Fibroblast of lung (primary cell): Measurements from ENCODE around the gene PALLD. TPM values are rescaled to one million over a fixed set of nuclear protein-coding genes. Genes with fewer than 3 reads are reported as not detected.
"Not testable (repeated sequence)": the region's sequence is repeated elsewhere in the genome, so short reads cannot be mapped to it uniquely, and the experiment has no call there.

ENCODE experiments used
- DNase-seq, 2 donors: peaks; one replicate each; pipeline versions ENCODE4 v3.0.0 to v3.0.0-alpha.2; 2010; ENCODE audit warnings: low read depth in 2 of 2
- H2AFZ ChIP-seq: 2 replicates; pipeline ENCODE4 v1.5.1; 2012; ENCODE audit warnings: low read length, control low read depth, inconsistent platforms
- H3K27ac ChIP-seq: 2 replicates; pipeline ENCODE4 v1.5.1; 2011; ENCODE audit warnings: low read length, control low read depth; ENCODE audit not compliant: insufficient read depth
- H3K27me3 ChIP-seq: 2 replicates; pipeline ENCODE4 v1.5.1; 2011; ENCODE audit warnings: mild to moderate bottlenecking, low read length; ENCODE audit not compliant: control insufficient read depth, insufficient read depth
- H3K36me3 ChIP-seq: 2 replicates; pipeline ENCODE4 v1.5.1; 2011; ENCODE audit warnings: low read length; ENCODE audit not compliant: control insufficient read depth, insufficient read depth
- H3K4me1 ChIP-seq: 2 replicates; pipeline ENCODE4 v1.5.1; 2011; ENCODE audit warnings: low read length; ENCODE audit not compliant: control insufficient read depth, insufficient read depth; ENCODE audit errors: extremely low read depth
- H3K4me2 ChIP-seq: 2 replicates; pipeline ENCODE4 v1.5.1; 2011; ENCODE audit warnings: low read length, control low read depth; ENCODE audit not compliant: insufficient read depth; ENCODE audit errors: extremely low read depth
- H3K4me3 ChIP-seq, 4 experiments: fragments of 200-600 bp in 1 of 4; sonication (generic) in 1 of 4; replicated peaks in 1 of 4; 2 replicates each; pipeline ENCODE4 v1.5.1; 2011 to 2016; ENCODE audit warnings: low read length in 4 of 4, low read depth in 3 of 4, mild to moderate bottlenecking in 3 of 4, control low read depth in 2 of 4, inconsistent platforms in 1 of 4, mixed read lengths in 1 of 4; ENCODE audit not compliant: insufficient read depth in 1 of 4; ENCODE audit errors: control extremely low read depth in 1 of 4
- H3K79me2 ChIP-seq: 2 replicates; pipeline ENCODE4 v1.5.1; 2012; ENCODE audit warnings: mild to moderate bottlenecking, low read length, inconsistent platforms; ENCODE audit not compliant: control insufficient read depth, insufficient read depth
- H3K9ac ChIP-seq: 2 replicates; pipeline ENCODE4 v1.5.1; 2011; ENCODE audit warnings: mild to moderate bottlenecking, low read length, control low read depth; ENCODE audit not compliant: insufficient read depth
- H3K9me3 ChIP-seq: 2 replicates; pipeline ENCODE4 v1.5.1; 2012; ENCODE audit warnings: low read depth, low read length; ENCODE audit not compliant: control insufficient read depth, insufficient read depth
- H4K20me1 ChIP-seq: 2 replicates; pipeline ENCODE4 v1.5.1; 2011; ENCODE audit warnings: low read length; ENCODE audit not compliant: control insufficient read depth, insufficient read depth; ENCODE audit errors: extremely low read depth
- CTCF ChIP-seq, 2 donors: IDR thresholded peaks in 1 of 2; conservative IDR thresholded peaks in 1 of 2; 1 replicate in 1 of 2; 2 replicates in 1 of 2; pipeline ENCODE4 v1.5.1; 2011 to 2012; ENCODE audit warnings: low read length in 2 of 2, control low read depth in 1 of 2, inconsistent platforms in 1 of 2, low read depth in 1 of 2, mild to moderate bottlenecking in 1 of 2
- EZH2 ChIP-seq: IDR thresholded peaks from 2 replicates; pipeline ENCODE4 v1.5.1; 2012; ENCODE audit warnings: low read length, control low read depth, mild to moderate bottlenecking; ENCODE audit errors: missing control alignments
- polyA plus RNA-seq, 2 donors: library from polyadenylated mRNA; depleted of rRNA in 1 of 2; stranded (reverse) in 1 of 2; unstranded in 1 of 2; fragments of >200 nt; gene quantifications; 2 replicates each; pipeline ENCODE4 v1.2.1, GENCODE V29; 2011 to 2012; ENCODE audit warnings: missing spikeins in 1 of 2
- total RNA-seq: library from RNA; depleted of rRNA; stranded (reverse); fragments of >200 nt; gene quantifications from 2 replicates; pipeline ENCODE4 v1.2.1, GENCODE V29; 2014

The PALLD gene
- total and polyA plus RNA-seq, 2 donors (not counting 1 experiment from before 2014, with no cell fraction given) = 200 to 205 TPM

- Histone ChIP-seq H3K4me1 (no peaks in the 10 kb centered on the region), H3K4me3 (no peak overlapping the region), H3K27me3 (no peaks in the 10 kb centered on the region), H3K79me2 (no peaks in the 10 kb centered on the region), H4K20me1 (no peaks in the 10 kb centered on the region), H3K36me3 (no peaks in the 10 kb centered on the region), H3K9me3 (no peaks in the 10 kb centered on the region), H3K9ac (no peak overlapping the region), H3K4me2 (no peak overlapping the region), H2AFZ (no peak overlapping the region), H3K27ac (no peak overlapping the region)
- TF ChIP-seq CTCF (conservative IDR thresholded peaks at IDR 0.05 in 1 of 2, IDR thresholded peaks at IDR 0.05 in 1 of 2; ENCODE audit: low read depth in 1 of 2, low read length in 2 of 2) (no peak), EZH2 (no peak)
- DNase-seq = peak; percentile 80 to 90
Observed at GRCh38 chr4:168509786-168510185, 12.9 kb downstream of the PALLD start.

- H3K27me3 ChIP-seq = no peaks in the 10 kb centered on the region
- H3K4me3 ChIP-seq = no peak overlapping the region
- TF ChIP-seq EZH2 (no peak), CTCF (conservative IDR thresholded peaks at IDR 0.05 in 1 of 2, IDR thresholded peaks at IDR 0.05 in 1 of 2; ENCODE audit: low read depth in 1 of 2, low read length in 2 of 2) (no peak)
- no peaks in the 10 kb centered on the region for H3K9me3 ChIP-seq
- no peaks in the 10 kb centered on the region for H3K36me3 ChIP-seq
- H3K27ac ChIP-seq = no peak overlapping the region
- no peak overlapping the region for H2AFZ ChIP-seq
- no peak overlapping the region for H3K9ac ChIP-seq
- H3K4me2 ChIP-seq = no peak overlapping the region
- no peaks in the 10 kb centered on the region for H4K20me1 ChIP-seq
- DNase-seq = no peak
- no peaks in the 10 kb centered on the region for H3K4me1 ChIP-seq
- no peaks in the 10 kb centered on the region for H3K79me2 ChIP-seq
Observed at GRCh38 chr4:168511780-168512489, 15.1 kb downstream of the PALLD start.

- H4K20me1 ChIP-seq, H2AFZ ChIP-seq, H3K27me3 ChIP-seq, H3K27ac ChIP-seq, DNase-seq, H3K4me2 ChIP-seq, H3K9ac ChIP-seq, H3K79me2 ChIP-seq, H3K36me3 ChIP-seq, H3K4me1 ChIP-seq, H3K4me3 ChIP-seq, H3K9me3 ChIP-seq: not testable (repeated sequence)
Observed at GRCh38 chr4:168513826-168514225, 17.0 kb downstream of the PALLD start.
